Coronary artery (tissue), 2 donors: Measurements from ENCODE around the gene SLC16A10.
"Not testable (repeated sequence)": the region's sequence is repeated elsewhere in the genome, so short reads cannot be mapped to it uniquely, and the experiment has no call there.

ENCODE experiments used
- DNase-seq: peaks from one replicate; pipeline ENCODE4 v3.0.0-alpha.2; 2017; ENCODE audit warnings: low spot score
- H3K27ac ChIP-seq, 2 donors: fragments of 200-600 bp; sonication (generic); one replicate each; pipeline ENCODE4 v1.5.1; 2016 to 2019
- H3K4me3 ChIP-seq: fragments of 200-600 bp; sonication (generic); 2 replicates; pipeline ENCODE4 v1.5.1; 2016; ENCODE audit warnings: mild to moderate bottlenecking, moderate library complexity
- TF ChIP-seq, protein P1 (sequence below): fragments of 200-600 bp; sonication (generic); IDR thresholded peaks from one replicate; pipeline ENCODE4 v1.5.1; 2019; ENCODE audit warnings: antibody characterized with exemption

The SLC16A10 gene

DNA sequence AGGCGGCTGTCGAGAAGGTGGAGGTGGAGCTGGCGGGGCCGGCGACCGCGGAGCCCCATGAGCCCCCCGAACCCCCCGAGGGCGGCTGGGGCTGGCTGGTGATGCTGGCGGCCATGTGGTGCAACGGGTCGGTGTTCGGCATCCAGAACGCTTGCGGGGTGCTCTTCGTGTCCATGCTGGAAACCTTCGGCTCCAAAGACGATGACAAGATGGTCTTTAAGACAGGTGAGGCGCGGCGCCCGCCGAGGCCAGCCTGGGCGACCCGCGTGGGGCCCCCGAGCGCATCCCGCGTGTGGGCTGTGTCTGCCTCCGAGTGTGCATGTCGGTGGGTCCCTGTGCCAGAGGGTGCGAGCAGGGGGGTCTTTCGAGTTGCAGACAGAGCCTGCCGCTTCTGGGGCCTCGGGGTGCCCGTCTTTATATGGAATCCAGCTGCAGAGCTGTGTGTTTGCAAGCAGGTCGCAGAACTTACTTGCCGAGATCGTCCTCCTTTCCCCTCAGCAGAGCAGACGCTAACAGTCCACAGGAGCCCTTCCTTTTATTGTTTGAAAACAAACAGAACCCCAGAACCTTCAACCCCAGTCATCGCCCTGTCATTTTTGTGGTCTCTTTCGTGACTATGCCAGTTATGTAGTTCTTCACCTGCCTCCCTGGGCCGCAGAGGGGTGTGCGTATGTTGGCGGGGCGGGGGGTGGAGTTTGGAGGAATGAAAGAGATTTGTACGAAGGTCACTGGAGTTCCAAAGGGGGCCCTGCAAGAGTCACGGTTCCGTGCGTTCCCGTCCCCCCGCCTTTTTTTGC, 766 bp downstream of the SLC16A10 start:
- TF ChIP-seq, protein P1, sequence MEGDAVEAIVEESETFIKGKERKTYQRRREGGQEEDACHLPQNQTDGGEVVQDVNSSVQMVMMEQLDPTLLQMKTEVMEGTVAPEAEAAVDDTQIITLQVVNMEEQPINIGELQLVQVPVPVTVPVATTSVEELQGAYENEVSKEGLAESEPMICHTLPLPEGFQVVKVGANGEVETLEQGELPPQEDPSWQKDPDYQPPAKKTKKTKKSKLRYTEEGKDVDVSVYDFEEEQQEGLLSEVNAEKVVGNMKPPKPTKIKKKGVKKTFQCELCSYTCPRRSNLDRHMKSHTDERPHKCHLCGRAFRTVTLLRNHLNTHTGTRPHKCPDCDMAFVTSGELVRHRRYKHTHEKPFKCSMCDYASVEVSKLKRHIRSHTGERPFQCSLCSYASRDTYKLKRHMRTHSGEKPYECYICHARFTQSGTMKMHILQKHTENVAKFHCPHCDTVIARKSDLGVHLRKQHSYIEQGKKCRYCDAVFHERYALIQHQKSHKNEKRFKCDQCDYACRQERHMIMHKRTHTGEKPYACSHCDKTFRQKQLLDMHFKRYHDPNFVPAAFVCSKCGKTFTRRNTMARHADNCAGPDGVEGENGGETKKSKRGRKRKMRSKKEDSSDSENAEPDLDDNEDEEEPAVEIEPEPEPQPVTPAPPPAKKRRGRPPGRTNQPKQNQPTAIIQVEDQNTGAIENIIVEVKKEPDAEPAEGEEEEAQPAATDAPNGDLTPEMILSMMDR = no peak
- peak overlapping the region; percentile 87 for H3K4me3 ChIP-seq
- H3K27ac ChIP-seq = peak overlapping the region in 1 of 2 donors; percentile 37
- DNase-seq = no peak

DNA sequence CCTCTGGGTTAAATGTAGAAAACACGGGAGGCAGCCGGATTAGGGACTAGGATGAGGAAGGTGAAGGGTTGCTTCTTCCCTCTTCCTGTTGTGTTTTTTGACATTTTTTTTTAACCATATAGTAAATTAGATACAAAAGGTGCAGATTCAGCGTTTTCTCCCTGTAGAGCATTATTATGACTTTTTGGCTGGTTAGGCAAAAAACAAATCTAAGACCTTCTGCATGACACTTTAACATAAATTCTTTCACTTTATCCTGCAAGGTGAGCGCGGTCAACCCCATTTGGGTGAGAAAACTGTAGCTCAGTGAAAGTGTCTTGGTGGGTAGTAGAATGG, 1.3 kb downstream of the SLC16A10 start:
- TF ChIP-seq, protein P1 = no peak
- Histone ChIP-seq H3K27ac (no peak overlapping the region), H3K4me3 (peak overlapping the region; percentile 87)
- no peak for DNase-seq

DNA sequence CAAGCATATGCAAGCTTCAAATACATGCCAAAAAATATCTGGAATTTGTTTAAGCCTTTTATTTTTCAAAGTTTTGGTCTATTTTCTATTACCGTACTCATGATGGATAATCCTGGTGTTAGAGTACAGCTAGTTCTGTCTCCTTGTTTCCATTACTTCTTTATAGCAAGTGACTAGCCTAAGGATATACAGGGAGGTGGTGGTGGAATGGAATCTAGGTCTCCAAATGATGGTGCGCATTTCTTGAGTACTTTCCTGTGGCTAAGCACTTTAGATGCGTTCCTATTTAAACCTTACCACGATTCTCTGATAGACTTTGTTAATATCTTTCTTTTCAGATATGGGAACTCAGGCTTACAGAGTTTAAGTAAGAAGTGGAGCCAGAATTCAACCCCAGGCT, 3.5 kb downstream of the SLC16A10 start:
- DNase-seq = no peak
- Histone ChIP-seq H3K27ac (no peak overlapping the region), H3K4me3 (no peak overlapping the region)
- TF ChIP-seq, protein P1 = no peak

DNA sequence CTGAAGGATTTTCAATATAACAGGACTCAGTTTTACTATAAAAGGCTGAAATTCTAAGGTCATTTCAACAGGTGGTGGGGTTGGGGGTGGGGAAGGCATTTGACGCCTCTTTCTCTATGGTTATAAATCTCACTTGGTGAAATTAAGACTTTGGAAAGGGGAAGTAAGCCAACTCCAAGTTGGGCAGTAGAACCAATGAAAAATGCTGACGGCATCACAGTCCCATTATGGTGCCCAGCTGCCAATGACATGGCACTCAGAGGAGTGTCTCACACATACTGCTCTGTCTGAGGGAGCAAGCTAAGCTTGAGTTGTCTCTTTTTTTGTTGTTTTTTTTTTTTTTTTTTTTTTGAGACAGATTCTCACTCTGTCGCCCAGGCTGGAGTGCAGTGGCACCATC, 4.7 kb downstream of the SLC16A10 start:
- Histone ChIP-seq H3K27ac (no peak overlapping the region), H3K4me3 (no peak overlapping the region)
- TF ChIP-seq, protein P1 = no peak
- DNase-seq = no peak

DNA sequence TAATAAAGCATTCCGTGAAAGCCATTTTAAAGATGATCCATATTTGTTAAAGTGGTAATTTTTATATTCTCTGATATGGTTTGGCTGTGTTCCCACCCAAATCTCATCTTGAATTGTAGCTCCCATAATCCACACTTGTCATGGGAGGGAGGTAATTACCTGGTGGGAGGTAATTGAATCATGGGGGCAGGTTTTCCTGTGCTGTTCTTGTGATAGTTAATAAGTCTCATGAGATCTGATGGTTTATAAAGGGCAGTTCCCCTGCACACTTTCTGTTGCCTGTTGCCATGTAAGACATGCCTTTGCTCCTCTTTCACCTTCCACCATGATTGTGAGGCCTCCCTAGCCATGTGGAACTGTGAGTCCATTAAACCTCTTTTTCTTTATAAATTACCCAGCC, 8.2 kb downstream of the SLC16A10 start:
- not testable (repeated sequence) for DNase-seq, H3K4me3 ChIP-seq, H3K27ac ChIP-seq

DNA sequence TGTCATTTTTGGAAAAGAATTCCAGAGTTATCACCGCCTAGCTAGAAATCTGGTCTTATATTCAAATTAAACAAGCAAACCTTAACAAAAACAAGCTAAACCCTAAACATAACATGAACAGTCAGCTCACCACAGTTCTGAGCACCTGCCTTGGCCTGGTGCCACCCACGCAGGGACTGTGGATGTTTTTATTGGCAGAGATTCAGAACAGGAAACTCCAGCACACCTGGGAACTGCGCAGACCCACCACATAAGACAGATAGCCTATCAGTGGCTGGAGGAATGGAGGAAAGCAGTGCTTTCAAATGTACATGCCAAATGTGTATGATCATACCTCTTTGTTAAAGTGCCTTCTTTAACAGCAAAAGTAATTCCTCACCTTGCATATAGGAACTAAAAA, 8.9 kb downstream of the SLC16A10 start:
- DNase-seq = no peak
- no peak overlapping the region for H3K4me3 ChIP-seq
- TF ChIP-seq, protein P1 = no peak
- H3K27ac ChIP-seq = no peak overlapping the region

DNA sequence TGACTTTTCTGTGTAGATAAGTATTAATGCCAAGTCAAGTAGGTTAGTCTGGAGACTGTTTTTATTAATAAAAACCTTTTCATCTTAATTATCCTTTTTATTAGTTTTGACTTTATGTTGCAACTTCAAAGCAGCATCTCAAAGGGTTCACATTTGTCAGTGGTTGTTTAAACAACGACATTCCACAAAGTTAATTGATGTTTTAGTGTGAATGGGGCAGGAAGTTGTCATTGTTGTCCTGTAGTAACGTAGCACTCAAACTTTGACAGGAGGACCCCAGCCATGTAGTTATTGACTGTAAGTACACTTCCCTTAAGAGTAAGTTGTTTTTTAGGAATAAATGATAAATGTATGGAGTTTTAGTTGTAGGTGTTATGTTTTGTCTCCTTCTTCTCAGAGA, 11.3 kb downstream of the SLC16A10 start:
- no peak overlapping the region for H3K4me3 ChIP-seq
- TF ChIP-seq, protein P1 = no peak
- no peak for DNase-seq
- H3K27ac ChIP-seq = no peak overlapping the region
